GM12872 (cell line): Measurements from ENCODE around the gene PRKG1.

Experiments
- TF ChIP-seq, protein P1 (sequence below): IDR thresholded peaks from 3 replicates; pipeline ENCODE4 v1.5.1; 2011; ENCODE audit warnings: low read depth, mild to moderate bottlenecking, low read length, moderate library complexity; ENCODE audit not compliant: insufficient read depth

The PRKG1 gene

DNA sequence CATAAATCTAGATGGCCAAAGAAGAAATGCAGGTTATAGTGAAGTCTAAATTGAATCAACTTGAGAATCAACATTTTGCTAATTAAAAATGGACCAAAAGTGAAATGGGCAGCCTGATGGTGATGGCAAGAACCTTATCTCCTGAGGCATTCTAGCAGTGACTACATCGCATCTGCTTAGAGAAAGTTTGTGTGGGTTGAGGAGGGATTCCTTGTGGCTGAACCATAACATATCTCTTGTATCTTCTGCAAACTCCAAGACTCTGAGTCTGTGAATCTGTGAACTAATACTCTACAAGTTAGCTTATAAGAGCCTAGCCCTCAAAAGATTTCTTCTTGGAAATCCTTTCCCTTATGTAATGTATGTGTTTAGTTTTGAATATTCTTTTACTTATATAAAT is 85.6 kb downstream of the PRKG1 start:
- TF ChIP-seq, protein P1, sequence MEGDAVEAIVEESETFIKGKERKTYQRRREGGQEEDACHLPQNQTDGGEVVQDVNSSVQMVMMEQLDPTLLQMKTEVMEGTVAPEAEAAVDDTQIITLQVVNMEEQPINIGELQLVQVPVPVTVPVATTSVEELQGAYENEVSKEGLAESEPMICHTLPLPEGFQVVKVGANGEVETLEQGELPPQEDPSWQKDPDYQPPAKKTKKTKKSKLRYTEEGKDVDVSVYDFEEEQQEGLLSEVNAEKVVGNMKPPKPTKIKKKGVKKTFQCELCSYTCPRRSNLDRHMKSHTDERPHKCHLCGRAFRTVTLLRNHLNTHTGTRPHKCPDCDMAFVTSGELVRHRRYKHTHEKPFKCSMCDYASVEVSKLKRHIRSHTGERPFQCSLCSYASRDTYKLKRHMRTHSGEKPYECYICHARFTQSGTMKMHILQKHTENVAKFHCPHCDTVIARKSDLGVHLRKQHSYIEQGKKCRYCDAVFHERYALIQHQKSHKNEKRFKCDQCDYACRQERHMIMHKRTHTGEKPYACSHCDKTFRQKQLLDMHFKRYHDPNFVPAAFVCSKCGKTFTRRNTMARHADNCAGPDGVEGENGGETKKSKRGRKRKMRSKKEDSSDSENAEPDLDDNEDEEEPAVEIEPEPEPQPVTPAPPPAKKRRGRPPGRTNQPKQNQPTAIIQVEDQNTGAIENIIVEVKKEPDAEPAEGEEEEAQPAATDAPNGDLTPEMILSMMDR = no peak

DNA sequence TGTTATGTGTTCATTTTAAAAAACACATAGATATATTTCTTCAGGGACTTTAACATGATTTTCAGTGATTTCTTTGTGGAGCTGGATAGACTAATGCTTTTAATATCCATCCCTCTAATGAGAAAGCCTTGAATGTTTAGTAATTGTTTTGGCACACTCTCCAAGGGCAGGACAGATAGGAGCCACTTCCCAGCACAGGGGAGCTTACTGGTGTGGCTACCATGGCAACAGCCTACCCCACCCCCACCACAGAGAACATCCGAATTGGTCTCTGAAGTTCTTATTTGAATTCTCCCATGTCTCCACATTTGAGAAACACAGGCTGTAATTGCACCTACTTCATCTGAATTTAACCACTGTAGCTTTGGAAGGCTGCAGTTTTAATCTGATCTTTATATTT is 87.7 kb downstream of the PRKG1 start:
- TF ChIP-seq, protein P1 = no peak

DNA sequence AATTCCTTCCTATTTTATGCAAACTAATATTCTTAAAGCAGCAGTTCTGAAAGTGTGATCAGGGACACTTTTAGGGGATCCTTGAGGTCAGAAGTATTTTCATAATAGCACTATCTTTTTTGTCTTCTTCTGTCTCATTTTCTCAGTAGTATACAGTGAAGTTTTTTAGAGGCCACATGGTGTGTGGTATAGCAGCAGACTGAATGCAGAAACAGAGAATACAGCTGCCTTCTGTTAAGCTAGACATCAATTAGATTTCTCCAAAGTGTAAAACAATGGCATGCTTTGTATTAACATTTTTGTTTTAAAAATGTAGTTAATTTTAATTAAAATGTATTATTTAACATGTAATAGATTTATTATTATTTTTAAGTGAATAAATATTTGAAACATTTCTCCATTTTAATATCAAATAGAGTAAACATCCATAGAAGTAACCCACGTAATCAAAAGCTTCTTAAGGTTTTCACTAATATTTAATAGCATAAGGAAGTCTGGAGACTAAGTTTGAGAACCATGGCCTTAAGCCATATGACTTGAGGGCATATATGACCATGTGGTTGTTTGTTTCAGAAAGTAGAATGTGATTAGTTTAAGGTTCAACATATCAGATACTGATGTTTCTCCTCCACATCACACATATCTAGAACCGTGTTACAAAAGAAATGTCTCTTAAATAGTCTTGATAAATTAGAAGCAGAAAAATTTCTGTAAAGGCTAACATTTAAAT is 94.0 kb downstream of the PRKG1 start:
- TF ChIP-seq, protein P1 = no peak

DNA sequence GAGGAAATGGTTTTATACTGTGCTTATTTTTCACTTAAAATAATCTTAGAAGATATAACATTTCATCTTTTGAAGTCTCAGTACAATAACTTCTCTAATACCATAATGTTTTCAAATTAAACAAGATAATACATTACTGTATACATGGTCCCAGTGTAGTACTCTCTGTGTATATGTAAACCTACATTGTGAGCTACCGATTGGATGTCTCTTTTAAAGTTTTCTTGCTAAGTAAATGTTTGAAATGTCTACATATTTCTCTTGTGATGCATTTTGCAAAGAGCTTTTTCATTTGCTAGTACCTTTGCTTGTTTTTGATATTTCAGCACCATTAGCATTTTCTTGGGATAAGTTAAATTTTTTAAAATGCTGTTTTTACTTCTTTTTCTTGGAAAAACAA is 94.8 kb downstream of the PRKG1 start:
- TF ChIP-seq, protein P1 = no peak

DNA sequence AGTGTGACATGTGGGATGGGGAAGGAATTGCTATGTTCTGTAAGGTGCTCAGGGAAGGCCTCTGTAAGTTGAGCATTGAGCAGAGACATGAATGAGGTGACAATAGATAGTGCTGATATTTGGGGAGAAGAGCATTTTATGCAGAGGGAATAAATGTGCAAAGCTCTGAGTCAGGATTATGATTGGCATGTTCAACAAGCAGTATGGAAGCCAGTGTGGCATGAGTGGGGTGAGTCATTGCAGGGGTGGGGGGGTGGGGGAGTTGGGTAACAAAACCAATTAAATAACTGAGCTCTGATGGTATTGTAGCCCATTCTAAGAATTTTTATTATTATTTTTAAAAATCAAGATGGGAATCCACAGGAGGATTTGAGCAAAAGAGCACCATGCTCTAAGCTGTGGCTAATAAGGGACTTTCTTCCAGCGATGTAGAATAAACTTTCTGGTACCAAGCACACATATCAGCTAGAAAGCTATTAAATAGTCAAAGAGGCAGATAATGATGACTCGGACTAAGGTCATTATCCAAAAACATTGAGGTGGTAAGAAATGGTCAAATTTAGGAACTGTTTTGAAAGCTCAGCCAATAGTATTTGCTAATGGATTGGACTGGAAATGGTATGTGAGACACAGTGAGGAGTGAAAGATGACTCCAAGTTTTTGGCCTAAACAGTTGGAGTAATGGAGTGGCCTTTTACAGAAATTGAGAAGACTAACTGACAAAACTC is 96.4 kb downstream of the PRKG1 start:
- TF ChIP-seq, protein P1 = no peak

DNA sequence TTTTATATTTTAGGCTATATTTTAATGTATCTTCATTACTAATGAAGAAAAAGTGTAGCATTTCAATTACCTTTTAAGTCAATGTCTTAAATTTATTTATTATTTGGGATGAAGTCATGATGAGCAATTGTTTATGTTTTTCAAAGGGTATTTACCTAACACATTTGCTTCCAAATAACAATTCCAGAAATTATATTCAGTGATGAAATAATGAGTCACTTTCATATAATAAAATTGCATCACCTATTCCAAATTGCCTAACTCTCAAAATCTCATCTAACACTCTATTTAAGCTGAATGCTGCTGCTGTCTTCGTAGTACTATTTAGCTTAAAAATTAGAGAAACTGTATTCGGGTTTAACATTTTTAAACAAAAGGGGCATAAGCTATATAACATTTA is 97.7 kb downstream of the PRKG1 start:
- TF ChIP-seq, protein P1 = no peak

DNA sequence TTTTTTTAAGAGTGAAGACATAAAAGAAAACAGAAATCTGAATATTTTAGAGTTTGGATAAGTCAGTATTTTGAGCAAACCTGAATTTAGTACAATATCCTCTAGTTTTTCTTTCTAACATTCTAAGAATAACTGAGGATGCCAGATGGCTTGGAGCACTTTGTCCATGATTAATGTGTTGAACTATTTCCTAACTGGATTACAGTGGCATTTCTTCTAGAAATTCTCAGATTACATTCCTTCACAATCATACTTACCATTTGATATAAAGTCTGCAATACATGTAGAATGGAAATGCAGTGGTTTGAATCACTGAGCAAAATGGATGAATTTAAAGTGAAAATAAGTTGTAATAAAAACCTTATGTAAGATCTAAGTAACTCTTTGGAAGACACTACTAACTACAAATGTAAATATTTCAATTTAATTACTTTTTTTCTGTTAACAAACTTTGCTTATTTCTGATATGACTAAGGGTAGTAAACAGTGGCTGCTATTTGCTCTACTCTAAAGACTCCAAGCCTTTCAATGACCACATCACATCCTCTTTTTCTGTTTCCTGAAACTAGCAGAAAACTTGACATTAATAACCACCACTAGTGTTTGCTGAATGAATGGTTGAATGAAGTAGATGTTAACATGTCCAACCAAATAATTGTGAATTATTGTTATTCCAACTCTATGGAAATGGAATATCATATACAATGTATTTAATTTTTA is 102.8 kb downstream of the PRKG1 start:
- TF ChIP-seq, protein P1 = no peak
